ENCODE results near the gene PSPH. TPM values are rescaled to one million over a fixed set of nuclear protein-coding genes. Genes with fewer than 3 reads are reported as not detected.
A peak's percentile ranks its signal among the peaks of the same experiment; 100 is the strongest.

PSPH gene
- total RNA-seq, 1 experiment from 2014 or later, result 49.3 TPM

DNA sequence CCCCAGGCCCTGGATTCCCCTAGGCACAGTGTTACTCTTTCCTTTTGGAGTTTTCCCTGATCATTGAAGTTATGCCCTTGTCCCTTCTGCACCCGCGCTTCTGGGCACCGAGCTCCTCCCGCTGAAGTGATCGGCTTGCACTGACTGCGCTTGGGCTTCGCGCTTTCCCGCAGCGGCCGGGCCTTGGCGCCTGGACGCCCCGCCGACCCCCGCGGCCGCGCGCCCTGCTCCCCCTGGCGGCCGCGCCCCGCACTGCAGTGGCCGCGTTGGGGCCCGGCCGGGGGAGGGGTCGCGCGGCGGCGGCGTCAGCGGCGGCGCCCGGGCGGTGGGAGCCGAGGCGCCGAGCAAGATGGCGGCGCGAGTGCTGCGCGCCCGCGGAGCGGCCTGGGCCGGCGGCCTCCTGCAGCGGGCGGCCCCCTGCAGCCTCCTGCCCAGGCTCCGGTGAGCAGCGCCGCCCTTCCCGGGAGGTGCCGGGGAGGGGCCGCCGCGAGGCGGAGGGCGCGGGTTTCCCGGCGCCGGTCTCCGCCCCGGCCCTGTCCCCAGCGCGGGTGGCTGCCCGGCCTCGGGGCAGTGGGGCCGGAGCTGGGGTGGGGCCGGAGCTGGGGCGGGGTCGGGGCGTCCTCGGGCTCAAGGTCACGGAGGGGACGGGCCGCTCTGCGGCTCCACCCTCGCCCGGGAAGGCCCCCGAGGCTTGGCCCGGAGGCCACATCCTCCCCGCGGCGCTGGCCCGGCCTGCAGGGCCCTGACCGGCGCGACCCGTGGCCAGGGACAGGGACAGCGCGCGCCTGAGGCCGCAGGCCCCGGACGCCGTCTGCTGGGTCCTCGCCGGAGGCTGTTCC, 86.8 kb downstream of the PSPH start, which contains the start of gene NIPSNAP2 (continued):
- TF ChIP-seq, protein P1, sequence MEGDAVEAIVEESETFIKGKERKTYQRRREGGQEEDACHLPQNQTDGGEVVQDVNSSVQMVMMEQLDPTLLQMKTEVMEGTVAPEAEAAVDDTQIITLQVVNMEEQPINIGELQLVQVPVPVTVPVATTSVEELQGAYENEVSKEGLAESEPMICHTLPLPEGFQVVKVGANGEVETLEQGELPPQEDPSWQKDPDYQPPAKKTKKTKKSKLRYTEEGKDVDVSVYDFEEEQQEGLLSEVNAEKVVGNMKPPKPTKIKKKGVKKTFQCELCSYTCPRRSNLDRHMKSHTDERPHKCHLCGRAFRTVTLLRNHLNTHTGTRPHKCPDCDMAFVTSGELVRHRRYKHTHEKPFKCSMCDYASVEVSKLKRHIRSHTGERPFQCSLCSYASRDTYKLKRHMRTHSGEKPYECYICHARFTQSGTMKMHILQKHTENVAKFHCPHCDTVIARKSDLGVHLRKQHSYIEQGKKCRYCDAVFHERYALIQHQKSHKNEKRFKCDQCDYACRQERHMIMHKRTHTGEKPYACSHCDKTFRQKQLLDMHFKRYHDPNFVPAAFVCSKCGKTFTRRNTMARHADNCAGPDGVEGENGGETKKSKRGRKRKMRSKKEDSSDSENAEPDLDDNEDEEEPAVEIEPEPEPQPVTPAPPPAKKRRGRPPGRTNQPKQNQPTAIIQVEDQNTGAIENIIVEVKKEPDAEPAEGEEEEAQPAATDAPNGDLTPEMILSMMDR (IDR thresholded peaks at IDR 0.05), result peak; percentile 46; the same call in 1 of the 2 replicates
- TF ChIP-seq ATF2 (CRISPR knock-in tag; IDR thresholded peaks at IDR 0.05; ENCODE audit: borderline replicate concordance, low read depth) (no peak), FOXK1 (CRISPR knock-in tag; IDR thresholded peaks at IDR 0.05) (no peak; the same call in 1 of the 2 replicates), USF1 (CRISPR knock-in tag; IDR thresholded peaks at IDR 0.05) (no peak), MXD4 (CRISPR knock-in tag; IDR thresholded peaks at IDR 0.05; ENCODE audit: borderline replicate concordance) (no peak), HMGA2 (CRISPR knock-in tag; IDR thresholded peaks at IDR 0.05) (no peak), GRHL2 (CRISPR knock-in tag; IDR thresholded peaks at IDR 0.05; ENCODE audit: insufficient replicate concordance, severe bottlenecking) (no peak), ESRRA (CRISPR knock-in tag; IDR thresholded peaks at IDR 0.05; ENCODE audit: borderline replicate concordance) (peak; percentile 90), ELF4 (CRISPR knock-in tag; IDR thresholded peaks at IDR 0.05; ENCODE audit: low read depth) (no peak), ZNF121 (CRISPR knock-in tag; IDR thresholded peaks at IDR 0.05) (no peak), SP1 (CRISPR knock-in tag; conservative IDR thresholded peaks at IDR 0.05) (no peak), FOXP1 (CRISPR knock-in tag; IDR thresholded peaks at IDR 0.05; ENCODE audit: borderline replicate concordance) (no peak; the same call in 1 of the 2 replicates), CREB1 (CRISPR knock-in tag; IDR thresholded peaks at IDR 0.05) (no peak)
- TF ChIP-seq, protein P2, sequence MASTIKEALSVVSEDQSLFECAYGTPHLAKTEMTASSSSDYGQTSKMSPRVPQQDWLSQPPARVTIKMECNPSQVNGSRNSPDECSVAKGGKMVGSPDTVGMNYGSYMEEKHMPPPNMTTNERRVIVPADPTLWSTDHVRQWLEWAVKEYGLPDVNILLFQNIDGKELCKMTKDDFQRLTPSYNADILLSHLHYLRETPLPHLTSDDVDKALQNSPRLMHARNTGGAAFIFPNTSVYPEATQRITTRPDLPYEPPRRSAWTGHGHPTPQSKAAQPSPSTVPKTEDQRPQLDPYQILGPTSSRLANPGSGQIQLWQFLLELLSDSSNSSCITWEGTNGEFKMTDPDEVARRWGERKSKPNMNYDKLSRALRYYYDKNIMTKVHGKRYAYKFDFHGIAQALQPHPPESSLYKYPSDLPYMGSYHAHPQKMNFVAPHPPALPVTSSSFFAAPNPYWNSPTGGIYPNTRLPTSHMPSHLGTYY (CRISPR knock-in tag; IDR thresholded peaks at IDR 0.05), result no peak

GRCh38 chr7:55963584-55964168, 87.6 kb downstream of the PSPH start:
- H3K27me3 Mint-ChIP-seq (ENCODE audit: low read depth), result peaks cover 19% of the 10 kb centered on the region
- H3K9me3 Mint-ChIP-seq, result peaks cover 7% of the 10 kb centered on the region; the same call in 1 of the 2 replicates
- no peak for ATAC-seq
- ChIA-PET CTCF (interaction anchor here (0.6 to 2.0 kb wide), 17 partner anchors 8 to 684 kb away, joined by 3 to 19 read pairs (median 4); partner anchors contain the start of genes CCT6A, MRPS17, PSPH and SUMF2), POLR2A (interaction anchor here (0.5 to 1.9 kb wide), 5 partner anchors 12 to 549 kb away, joined by 3 to 8 read pairs (median 4); partner anchors contain the start of genes CCT6A, MRPS17 and PSPH)
- TF ChIP-seq, protein P3, sequence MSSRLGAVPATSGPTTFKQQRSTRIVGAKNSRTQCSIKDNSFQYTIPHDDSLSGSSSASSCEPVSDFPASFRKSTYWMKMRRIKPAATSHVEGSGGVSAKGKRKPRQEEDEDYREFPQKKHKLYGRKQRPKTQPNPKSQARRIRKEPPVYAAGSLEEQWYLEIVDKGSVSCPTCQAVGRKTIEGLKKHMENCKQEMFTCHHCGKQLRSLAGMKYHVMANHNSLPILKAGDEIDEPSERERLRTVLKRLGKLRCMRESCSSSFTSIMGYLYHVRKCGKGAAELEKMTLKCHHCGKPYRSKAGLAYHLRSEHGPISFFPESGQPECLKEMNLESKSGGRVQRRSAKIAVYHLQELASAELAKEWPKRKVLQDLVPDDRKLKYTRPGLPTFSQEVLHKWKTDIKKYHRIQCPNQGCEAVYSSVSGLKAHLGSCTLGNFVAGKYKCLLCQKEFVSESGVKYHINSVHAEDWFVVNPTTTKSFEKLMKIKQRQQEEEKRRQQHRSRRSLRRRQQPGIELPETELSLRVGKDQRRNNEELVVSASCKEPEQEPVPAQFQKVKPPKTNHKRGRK (CRISPR knock-in tag; IDR thresholded peaks at IDR 0.05; ENCODE audit: borderline replicate concordance), result peak; percentile 86; the same call in 1 of the 2 replicates
- TF ChIP-seq SMAD4 (CRISPR knock-in tag; IDR thresholded peaks at IDR 0.05) (no peak), ATF1 (CRISPR knock-in tag; IDR thresholded peaks at IDR 0.05) (no peak), ZNF425 (CRISPR knock-in tag; conservative IDR thresholded peaks at IDR 0.05) (no peak)
- no peak overlapping the region for H3K27ac Mint-ChIP-seq
- no peak for DNase-seq (ENCODE audit: low spot score)
- H3K36me3 Mint-ChIP-seq, result peaks cover 4% of the 10 kb centered on the region; the same call in 1 of the 2 replicates
- H3K4me1 Mint-ChIP-seq, result peaks cover 5% of the 10 kb centered on the region
- peak overlapping the region; percentile 26 for H3K4me3 Mint-ChIP-seq
